Activated T-helper 1 cell treated with anti-CD3 and anti-CD28 coated beads, Interleukin-2, amount 50 U/mL, for 16 hours (primary cell): ENCODE measurements around the gene GATAD2B.

ENCODE experiments used
- DNase-seq, 2 donors: peaks; one replicate each; pipeline ENCODE4 v3.0.0-alpha.2; 2020; ENCODE audit warnings: low read depth in 1 of 2, low spot score in 1 of 2

GATAD2B gene

DNA sequence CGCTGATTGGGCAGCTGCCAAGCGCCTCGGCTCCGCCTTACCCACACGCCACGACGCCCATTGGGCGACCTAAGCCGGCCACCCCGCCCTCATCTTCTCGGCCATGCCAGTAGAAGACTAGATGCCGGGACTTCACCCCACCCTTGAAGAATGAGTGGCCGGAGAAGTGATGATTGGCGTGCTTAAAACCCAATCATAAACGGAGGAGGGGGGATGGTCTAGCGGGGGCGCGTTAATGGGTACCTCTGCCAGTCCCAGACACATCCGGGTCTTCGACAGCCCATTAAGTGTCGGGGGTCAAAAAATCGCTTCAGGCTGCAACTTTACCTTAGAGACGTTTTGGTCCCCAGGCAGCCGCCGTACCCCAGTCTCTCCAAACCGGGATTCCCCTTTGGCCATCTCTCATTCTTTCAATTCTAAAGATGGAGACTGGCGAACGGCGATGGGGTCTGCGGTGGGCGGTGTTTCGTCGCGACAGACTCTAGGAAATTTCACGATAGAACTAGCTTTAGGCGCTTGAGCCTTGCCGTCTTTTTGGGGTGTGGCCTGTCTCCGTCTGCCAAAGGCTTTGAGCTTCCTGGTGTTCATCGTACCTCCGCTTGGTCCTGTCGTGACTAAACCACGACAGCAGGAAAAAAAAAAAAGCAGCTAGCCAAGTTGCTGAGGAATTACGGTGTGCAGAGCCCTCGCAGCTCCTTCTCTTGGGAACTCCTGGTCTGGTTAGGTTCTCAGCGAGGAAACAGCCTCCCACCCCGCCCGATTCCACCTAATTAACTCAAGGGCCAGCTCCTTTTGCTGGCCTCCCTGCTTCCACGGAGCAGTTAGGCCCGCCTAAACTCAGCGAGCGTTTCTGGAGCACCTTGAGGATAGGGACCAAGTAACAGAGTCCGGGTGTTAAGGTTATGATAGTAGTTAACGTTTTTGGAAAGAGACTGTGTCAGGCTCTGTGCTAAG lies at the start of gene GATAD2B:
GATAD2B (minus strand) TSS at position 1 of the 954 bp plus-strand sequence. CDS start 94,625 bp downstream, outside the sequence.
- DNase-seq: peak; percentile 93 to 97

GRCh38 chr1:153970346-153970745 lies 47.6 kb upstream of the GATAD2B start:
- DNase-seq: no peak

DNA sequence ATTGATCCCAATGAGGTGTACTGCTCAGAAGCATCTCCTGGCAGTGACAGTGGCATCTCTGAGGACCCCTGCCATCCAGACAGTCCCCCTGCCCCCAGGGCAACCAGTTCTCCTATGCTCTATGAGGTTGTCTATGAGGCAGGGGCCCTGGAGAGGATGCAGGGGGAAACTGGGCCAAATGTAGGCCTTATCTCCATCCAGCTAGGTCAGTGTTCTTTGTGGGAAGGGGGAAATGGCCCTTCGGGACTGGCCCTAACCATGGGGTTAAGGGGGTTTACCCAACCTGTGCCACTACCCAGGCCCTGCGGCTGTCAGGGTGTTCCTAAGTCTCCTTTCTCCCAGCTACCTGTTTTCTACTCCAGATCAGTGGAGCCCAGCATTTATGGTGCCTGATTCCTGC lies 46.2 kb upstream of the GATAD2B start:
- no peak for DNase-seq

GRCh38 chr1:153968408-153968807 lies 45.6 kb upstream of the GATAD2B start:
- no peak for DNase-seq

- DNase-seq: no peak
Measured at GRCh38 chr1:153968000-153968363, 45.2 kb upstream of the GATAD2B start.

DNA sequence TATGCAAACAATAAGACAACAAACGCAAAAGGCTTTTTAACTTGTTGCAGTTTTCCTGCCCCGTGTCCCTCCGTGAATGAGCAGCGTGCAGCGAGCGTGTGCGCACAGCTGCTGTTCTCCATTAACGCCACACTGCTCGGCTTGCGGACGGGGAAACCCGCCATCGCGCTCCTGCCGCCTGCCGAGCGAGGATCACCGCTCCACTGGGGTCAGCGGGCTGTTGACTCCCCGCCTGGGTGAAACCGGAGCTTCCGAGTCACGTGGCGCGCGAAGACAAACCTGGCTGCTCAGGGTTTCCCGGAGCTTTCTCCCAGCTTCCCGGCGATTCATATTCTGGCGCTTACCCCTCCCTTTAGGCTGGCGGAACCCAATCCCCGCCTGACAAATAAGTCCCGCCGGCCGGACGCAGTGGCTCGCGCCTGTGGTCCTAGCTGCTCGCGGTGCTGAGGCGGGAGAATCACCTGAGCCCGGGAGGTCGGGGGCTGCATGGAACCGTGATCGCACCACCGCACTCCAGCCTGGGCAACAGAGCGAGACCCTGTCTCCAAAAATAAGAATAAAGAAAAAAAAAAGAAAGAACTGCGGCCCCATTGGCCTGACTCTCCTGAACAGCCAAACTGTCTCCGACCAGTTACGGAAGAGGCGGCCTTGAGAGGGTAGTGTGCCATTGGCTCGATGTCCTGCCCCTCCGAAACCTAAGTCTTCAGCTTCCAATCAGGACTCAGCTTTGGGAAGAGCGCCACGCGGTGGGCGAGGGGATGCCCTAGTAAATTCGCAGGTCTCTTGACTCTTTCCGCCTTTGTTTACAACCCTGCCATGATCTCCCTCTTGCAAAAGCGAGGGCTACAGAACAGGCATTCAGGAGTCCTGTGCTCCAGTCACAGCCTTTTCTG lies 44.6 kb upstream of the GATAD2B start, which contains the start of gene CREB3L4:
CREB3L4 (plus strand) TSS at position 796 of the 893 bp plus-strand sequence. CDS start 624 bp downstream, outside the sequence.
- DNase-seq: peak; percentile 62 to 74

DNA sequence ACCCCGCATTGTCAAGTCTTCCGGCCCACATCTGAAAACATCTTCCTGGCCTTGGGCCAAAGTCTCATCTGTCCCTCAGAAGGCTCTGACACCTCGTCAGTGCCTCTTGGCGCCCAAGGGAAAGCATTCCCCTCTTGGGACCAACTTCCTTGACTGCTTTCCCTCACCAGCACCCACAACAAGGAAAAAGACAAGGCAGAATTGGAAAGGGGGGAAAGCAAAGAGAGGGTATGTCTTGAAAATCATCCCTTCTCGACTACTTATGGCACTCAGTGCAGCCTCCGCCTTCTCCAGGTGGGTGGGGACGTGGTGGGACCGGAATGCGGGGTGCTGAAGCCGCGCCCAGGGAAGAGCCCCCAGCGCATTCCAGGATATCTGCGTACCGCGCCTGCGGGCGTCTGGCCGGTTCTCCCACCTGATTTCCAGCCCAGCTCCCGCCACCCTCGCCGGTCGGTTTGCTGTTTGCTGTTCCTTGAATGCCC lies 41.1 kb upstream of the GATAD2B start:
- no peak for DNase-seq

- DNase-seq: peak; percentile 88 to 90
Measured at GRCh38 chr1:153963030-153963849, 40.5 kb upstream of the GATAD2B start, which contains the start of gene SLC39A1. SLC39A1 (minus strand) TSS chr1:153963537; CDS start chr1:153962715, 822 bp downstream.

GRCh38 chr1:153962088-153963029 lies 39.6 kb upstream of the GATAD2B start:
- no peak for DNase-seq

- DNase-seq: no peak
Measured at GRCh38 chr1:153961421-153961820, 38.6 kb upstream of the GATAD2B start.

DNA sequence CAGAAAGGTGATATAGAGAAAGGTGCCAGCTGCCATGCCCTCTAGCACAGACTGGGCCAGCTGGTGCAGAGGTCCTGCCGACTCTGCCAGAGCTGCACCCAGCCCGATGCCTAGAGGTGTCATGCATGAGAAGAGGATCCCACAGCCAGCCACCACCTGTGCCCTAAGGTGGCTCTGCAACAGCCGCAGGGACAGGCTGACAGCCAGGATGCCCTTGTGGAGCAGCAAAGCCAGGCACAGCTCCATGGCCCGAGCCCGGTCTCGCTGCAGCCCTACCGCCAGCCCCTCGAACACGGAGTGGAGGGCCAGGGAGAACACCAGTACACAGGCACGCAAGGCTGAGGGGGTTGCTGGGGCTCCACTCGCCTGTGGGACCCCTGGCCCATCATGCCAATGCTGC lies 37.4 kb upstream of the GATAD2B start:
- no peak for DNase-seq

GRCh38 chr1:153959454-153959853 lies 36.7 kb upstream of the GATAD2B start:
- no peak for DNase-seq

DNA sequence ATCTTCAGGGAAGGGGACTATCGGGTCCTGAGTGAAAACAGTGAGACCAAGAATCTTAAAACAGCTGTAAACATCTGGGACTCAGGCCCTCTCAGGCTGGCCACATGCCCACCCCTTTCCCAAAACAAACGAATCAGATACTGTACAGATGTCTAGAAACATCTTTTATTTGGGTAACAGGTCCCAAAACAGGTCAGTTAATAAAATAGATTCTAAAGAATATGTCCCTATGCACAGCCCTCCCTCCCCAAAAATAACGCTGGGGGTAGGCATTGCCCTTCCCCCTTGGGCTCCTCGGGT lies 36.1 kb upstream of the GATAD2B start:
- DNase-seq: no peak

DNA sequence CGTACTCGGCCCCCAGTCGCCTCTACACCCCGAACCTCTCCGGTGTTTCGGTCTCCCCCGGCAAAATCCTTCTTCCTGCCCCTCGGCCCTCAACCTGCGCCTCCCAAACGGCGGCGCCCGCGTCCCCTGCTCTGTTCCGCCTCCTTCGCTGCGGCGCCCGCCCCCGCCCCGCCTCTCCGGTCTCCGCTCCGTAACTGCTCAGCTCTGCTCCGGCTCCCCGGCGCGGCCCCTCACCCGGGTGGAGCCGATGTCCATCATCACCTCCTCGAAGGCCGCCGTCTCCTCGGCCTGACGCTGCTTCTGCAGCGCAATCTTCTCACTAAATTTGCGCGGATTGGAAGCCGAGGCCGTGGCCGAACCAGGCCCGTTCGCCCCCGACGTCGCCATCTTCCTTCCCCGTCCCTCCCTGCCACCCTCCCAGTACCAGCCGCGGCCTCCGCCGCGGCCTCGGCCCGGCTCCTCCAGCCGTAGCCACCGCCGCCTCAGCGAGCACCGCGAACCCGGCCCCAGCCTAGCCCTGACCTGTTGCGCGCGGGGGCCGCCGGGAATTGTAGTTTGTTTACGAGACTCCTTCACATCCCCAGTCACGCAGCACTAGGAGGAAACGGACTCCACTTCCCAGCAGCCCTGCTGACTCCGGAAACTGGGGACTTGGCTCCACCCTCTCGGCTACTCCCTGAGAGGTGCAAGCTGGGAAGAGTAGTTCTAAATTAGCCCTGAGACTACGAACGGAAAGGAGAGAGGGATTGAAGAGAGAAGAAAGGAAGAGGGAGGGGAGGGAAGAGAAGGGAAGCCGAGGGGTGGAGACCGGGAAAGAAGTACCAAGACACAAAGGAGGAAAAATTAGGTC lies 35.6 kb upstream of the GATAD2B start, which contains the start of gene CRTC2:
CRTC2 (minus strand) TSS at position 502 of the 850 bp plus-strand sequence; CDS start at position 387, 115 bp downstream.
- DNase-seq: peak; percentile 93 to 95

GRCh38 chr1:153957744-153958110 lies 35.0 kb upstream of the GATAD2B start:
- DNase-seq: peak in 1 of 2 donors; percentile 14

DNA sequence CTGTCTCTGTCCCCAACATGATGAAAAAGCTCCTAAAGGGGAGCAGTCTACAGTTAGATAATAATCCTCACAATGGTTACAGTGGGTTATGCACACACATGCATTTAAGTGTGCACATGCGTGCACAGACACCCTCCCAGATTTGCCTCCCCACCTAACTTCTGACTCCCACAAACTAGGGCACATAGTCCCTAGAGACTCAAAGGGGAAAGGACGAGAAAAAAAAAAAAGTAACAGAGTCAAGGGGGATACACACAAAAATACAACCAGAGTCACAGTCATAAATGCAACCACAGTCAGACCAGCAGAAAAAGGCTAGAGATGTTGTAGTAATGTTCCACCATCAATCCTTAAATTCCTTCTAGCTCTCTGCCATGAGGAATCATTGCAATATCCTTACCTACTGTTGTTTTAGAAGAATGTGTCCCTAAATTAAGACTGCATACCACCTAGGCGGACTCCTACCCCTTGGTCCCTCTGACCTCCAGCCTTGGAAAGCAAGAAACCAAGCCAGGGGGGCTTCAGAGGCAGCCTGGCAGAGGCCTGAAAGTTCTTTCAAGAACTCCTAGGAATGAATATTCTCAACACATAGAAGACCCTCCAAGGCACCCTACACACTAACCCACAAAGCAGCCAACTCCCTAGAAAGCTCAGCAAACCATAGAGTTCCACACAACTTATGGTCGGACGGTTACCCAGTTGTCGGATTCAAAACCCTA lies 34.4 kb upstream of the GATAD2B start:
- no peak for DNase-seq

DNA sequence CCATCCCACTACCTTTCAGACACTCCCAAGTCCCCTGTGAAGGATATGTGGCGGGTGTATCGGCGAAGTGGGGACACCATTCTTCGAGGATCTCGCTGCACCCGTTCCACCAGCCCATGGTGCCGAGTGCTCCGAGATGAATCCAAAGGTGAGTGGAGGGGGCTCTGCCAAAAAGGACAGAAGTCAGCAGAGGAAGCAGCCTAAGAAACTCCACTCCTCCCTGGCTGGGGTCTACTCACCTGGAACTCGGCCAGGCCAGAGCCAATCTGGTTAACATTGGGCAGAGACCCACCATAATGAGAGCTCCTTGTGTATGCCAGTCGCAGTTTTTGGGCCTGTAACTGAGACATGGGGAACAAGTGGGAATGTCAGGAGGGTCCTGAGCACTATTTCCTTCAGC lies 32.1 kb upstream of the GATAD2B start:
- no peak for DNase-seq

DNA sequence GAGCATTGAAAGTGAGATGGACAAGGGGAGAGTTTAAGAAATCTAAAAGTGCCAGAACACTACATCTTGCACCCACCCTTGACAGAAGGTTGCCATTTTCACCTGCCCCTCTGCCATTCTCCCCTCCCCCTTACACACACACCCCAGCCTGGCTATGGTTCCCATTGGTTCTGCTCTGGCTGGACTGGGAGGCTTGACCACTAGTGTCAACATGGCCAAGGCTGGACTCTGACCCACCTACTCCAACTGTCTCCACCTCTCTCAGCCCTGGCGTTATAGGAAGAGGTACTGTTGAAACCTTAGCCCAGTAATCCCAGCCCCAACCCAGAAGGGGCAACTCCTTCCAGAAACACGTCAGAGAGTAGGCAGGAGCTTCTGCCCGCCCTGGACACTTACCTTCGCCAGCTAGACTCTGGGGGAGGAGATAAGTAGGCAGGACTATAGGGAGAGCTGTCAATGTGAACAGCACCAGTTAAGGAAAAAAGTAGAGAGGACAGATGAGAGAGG lies 31.1 kb upstream of the GATAD2B start:
- DNase-seq: no peak
